K562 (cell line): ENCODE data around the gene KLF1. TPM values are rescaled to one million over a fixed set of nuclear protein-coding genes. Genes with fewer than 3 reads are reported as not detected.

Source experiments
- BMI1 ChIP-seq: fragments of 150-350 bp; IDR thresholded peaks from 2 replicates; pipeline ENCODE4 v1.6.1; 2014; ENCODE audit warnings: low read length
- CXXC5 ChIP-seq: fragments of 250-450 bp; sonication (Bioruptor Pico); IDR thresholded peaks from 2 replicates; pipeline ENCODE4 v1.8.0; 2022; ENCODE audit warnings: inconsistent platforms, mild to moderate bottlenecking, moderate library complexity
- EP400 ChIP-seq: fragments of 450-650 bp; IDR thresholded peaks from 2 replicates; pipeline ENCODE4 v1.6.1; 2017; ENCODE audit warnings: antibody characterized with exemption, mild to moderate bottlenecking, moderate library complexity
- ESRRB ChIP-seq: fragments of 250-450 bp; sonication (Bioruptor Pico); IDR thresholded peaks from 2 replicates; pipeline ENCODE4 v1.5.0; 2020; ENCODE audit warnings: mild to moderate bottlenecking, moderate library complexity, borderline replicate concordance
- HDAC2 ChIP-seq: fragments of 450-650 bp; IDR thresholded peaks from 2 replicates; pipeline ENCODE4 v1.6.1; 2016; ENCODE audit warnings: mild to moderate bottlenecking
- HSF4 ChIP-seq: fragments of 250-450 bp; sonication (Bioruptor Pico); IDR thresholded peaks from 2 replicates; pipeline ENCODE4 v2.1.2; 2022; ENCODE audit warnings: mild to moderate bottlenecking, moderate library complexity, borderline replicate concordance
- MTA1 ChIP-seq: fragments of 450-650 bp; IDR thresholded peaks from 2 replicates; pipeline ENCODE4 v1.6.1; 2017; ENCODE audit warnings: borderline replicate concordance
- NFIX ChIP-seq: fragments of 250-450 bp; sonication (Bioruptor Pico); IDR thresholded peaks from 2 replicates; pipeline ENCODE4 v1.4.0; 2020; ENCODE audit warnings: low read depth, mild to moderate bottlenecking, moderate library complexity
- NR4A1 ChIP-seq, 2 experiments: fragments of 250-450 bp in 1 of 2; fragments of 450-650 bp in 1 of 2; sonication (Bioruptor Pico) in 1 of 2; IDR thresholded peaks; 2 replicates each; pipeline versions ENCODE4 v1.4.0 to v1.6.1; 2016 to 2020; ENCODE audit warnings: mild to moderate bottlenecking in 2 of 2, missing compliant biosample characterization in 1 of 2, missing genetic modification characterization in 1 of 2, moderate library complexity in 1 of 2
- RBM34 ChIP-seq: fragments of 200-400 bp; formaldehyde crosslinking; IDR thresholded peaks from 2 replicates; pipeline ENCODE4 v1.6.1; 2018; ENCODE audit warnings: low read length, borderline replicate concordance; ENCODE audit not compliant: insufficient read depth
- RBM39 ChIP-seq: fragments of 200-400 bp; formaldehyde crosslinking; optimal IDR thresholded peaks from 2 replicates; pipeline ENCODE3; 2018; ENCODE audit warnings: low read depth, low read length
- SRSF3 ChIP-seq: fragments of 200-400 bp; formaldehyde crosslinking; IDR thresholded peaks from 2 replicates; pipeline ENCODE4 v1.6.1; 2016; ENCODE audit warnings: mild to moderate bottlenecking, low read length, moderate library complexity; ENCODE audit not compliant: insufficient read depth
- TARDBP ChIP-seq: fragments of 450-650 bp; IDR thresholded peaks from 2 replicates; pipeline ENCODE4 v1.6.1; 2016
- TOE1 ChIP-seq, 2 experiments: fragments of 450-650 bp in 1 of 2; sonication (generic) in 1 of 2; formaldehyde crosslinking in 1 of 2; IDR thresholded peaks; 2 replicates each; pipeline versions ENCODE4 v1.7.1 to v1.8.0; 2016 to 2022; ENCODE audit warnings: borderline replicate concordance in 2 of 2, mild to moderate bottlenecking in 2 of 2, antibody characterized with exemption in 1 of 2, inconsistent platforms in 1 of 2, low read depth in 1 of 2, missing genetic modification reagents in 1 of 2, moderate library complexity in 1 of 2
- U2AF1 ChIP-seq: fragments of 200-400 bp; formaldehyde crosslinking; optimal IDR thresholded peaks from 2 replicates; pipeline ENCODE3; 2017; ENCODE audit warnings: mild to moderate bottlenecking, low read depth, low read length, moderate library complexity
- ZC3H11A ChIP-seq: IDR thresholded peaks from 2 replicates; pipeline ENCODE4 v1.6.1; 2012; ENCODE audit warnings: low read depth, low read length, improper control_type of control experiment
- ZFX ChIP-seq: sonication (generic); formaldehyde crosslinking; IDR thresholded peaks from 2 replicates; pipeline ENCODE4 v1.8.0; 2022; ENCODE audit warnings: mild to moderate bottlenecking, missing genetic modification reagents, moderate library complexity
- ZNF224 ChIP-seq: sonication (generic); formaldehyde crosslinking; IDR thresholded peaks from 2 replicates; pipeline ENCODE4 v1.8.0; 2022; ENCODE audit warnings: mild to moderate bottlenecking, missing genetic modification reagents
- ZNF644 ChIP-seq: fragments of 200-800 bp; sonication (Bioruptor generic); IDR thresholded peaks from 2 replicates; pipeline ENCODE4 v1.6.1; 2016; ENCODE audit warnings: low read depth, missing genetic modification characterization, missing compliant biosample characterization
- ZNF707 ChIP-seq: fragments of 250-450 bp; sonication (Bioruptor Pico); conservative IDR thresholded peaks from 2 replicates; pipeline ENCODE4 v1.8.0; 2022; ENCODE audit warnings: inconsistent platforms, mild to moderate bottlenecking, moderate library complexity
- ZNF780A ChIP-seq: fragments of 250-450 bp; sonication (Bioruptor Pico); IDR thresholded peaks from 2 replicates; pipeline ENCODE4 v1.5.0; 2021; ENCODE audit warnings: mild to moderate bottlenecking
- ZSCAN32 ChIP-seq: fragments of 450-650 bp; formaldehyde crosslinking; IDR thresholded peaks from 2 replicates; pipeline ENCODE4 v1.4.0; 2020; ENCODE audit warnings: mild to moderate bottlenecking, moderate library complexity
- polyA plus RNA-seq, 8 experiments: library from polyadenylated mRNA; depleted of rRNA in 4 of 8; stranded (reverse) in 5 of 8; unstranded in 3 of 8; fragments of >200 nt; fragmentation: Nextera tagmentation in 2 of 8; fragmentation: Illumina TruSeq in 1 of 8; extraction: Ambion mirVana in 2 of 8; extraction: Trizol in 1 of 8; gene quantifications; 2 replicates each; pipeline versions ENCODE4 v1.2.1 to v1.2.3, GENCODE V29; 2011 to 2014; ENCODE audit warnings: inconsistent platforms in 1 of 8, missing spikeins in 1 of 8
- total RNA-seq, 7 experiments: library from RNA; depleted of rRNA in 6 of 7; stranded (reverse); fragments of >200 nt in 6 of 7; fragmentation: Illumina TruSeq in 2 of 7; extraction: Trizol in 2 of 7; gene quantifications; 2 replicates each; pipeline versions ENCODE4 v1.2.1 to v1.2.3, GENCODE V29; 2011 to 2021; ENCODE audit warnings: low replicate concordance in 1 of 7
- TF ChIP-seq, protein P1 (sequence below): fragments of 200-800 bp; sonication (Bioruptor generic); IDR thresholded peaks from 2 replicates; pipeline ENCODE4 v1.6.1; 2016; ENCODE audit warnings: missing genetic modification characterization, missing compliant biosample characterization
- TF ChIP-seq, protein P2 (sequence below): fragments of 250-450 bp; sonication (Bioruptor Pico); IDR thresholded peaks from 2 replicates; pipeline ENCODE4 v1.5.1; 2021; ENCODE audit warnings: mild to moderate bottlenecking

KLF1 gene
- total and polyA plus RNA-seq, 9 of the 15 experiments (the other 6 are each of a cell fraction or from before 2014, with no cell fraction given) = 8.4 to 163 (median 47.3) TPM

DNA sequence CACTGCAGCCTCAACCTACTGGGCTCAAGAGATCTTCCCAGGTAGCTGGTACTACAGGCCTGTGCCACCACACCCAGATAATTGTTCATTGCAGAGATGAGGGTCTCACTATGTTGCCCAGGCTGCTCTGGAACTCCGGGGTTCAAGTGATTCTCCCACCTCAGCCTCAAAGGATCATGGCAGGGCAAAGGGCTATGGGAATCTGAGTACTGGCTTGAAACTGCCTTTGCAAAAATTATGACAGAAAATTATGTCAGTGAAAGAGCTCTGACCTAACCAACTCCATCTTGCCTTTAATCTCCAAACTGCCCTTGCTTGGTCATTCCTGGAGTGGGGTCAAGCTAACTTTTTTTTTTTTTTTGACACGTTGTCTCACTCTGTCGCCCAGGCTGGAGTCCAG, 4.4 kb downstream of the KLF1 start (continued):
- TF ChIP-seq, protein P1, sequence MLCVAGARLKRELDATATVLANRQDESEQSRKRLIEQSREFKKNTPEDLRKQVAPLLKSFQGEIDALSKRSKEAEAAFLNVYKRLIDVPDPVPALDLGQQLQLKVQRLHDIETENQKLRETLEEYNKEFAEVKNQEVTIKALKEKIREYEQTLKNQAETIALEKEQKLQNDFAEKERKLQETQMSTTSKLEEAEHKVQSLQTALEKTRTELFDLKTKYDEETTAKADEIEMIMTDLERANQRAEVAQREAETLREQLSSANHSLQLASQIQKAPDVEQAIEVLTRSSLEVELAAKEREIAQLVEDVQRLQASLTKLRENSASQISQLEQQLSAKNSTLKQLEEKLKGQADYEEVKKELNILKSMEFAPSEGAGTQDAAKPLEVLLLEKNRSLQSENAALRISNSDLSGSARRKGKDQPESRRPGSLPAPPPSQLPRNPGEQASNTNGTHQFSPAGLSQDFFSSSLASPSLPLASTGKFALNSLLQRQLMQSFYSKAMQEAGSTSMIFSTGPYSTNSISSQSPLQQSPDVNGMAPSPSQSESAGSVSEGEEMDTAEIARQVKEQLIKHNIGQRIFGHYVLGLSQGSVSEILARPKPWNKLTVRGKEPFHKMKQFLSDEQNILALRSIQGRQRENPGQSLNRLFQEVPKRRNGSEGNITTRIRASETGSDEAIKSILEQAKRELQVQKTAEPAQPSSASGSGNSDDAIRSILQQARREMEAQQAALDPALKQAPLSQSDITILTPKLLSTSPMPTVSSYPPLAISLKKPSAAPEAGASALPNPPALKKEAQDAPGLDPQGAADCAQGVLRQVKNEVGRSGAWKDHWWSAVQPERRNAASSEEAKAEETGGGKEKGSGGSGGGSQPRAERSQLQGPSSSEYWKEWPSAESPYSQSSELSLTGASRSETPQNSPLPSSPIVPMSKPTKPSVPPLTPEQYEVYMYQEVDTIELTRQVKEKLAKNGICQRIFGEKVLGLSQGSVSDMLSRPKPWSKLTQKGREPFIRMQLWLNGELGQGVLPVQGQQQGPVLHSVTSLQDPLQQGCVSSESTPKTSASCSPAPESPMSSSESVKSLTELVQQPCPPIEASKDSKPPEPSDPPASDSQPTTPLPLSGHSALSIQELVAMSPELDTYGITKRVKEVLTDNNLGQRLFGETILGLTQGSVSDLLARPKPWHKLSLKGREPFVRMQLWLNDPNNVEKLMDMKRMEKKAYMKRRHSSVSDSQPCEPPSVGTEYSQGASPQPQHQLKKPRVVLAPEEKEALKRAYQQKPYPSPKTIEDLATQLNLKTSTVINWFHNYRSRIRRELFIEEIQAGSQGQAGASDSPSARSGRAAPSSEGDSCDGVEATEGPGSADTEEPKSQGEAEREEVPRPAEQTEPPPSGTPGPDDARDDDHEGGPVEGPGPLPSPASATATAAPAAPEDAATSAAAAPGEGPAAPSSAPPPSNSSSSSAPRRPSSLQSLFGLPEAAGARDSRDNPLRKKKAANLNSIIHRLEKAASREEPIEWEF = peak; percentile 66
- TF ChIP-seq BMI1 = no peak
- TF ChIP-seq NR4A1 (CRISPR knock-in tag; IDR thresholded peaks at IDR 0.05) = peak; percentile 72; the same call in 1 of the 2 replicates
- TF ChIP-seq NR4A1 (tag; IDR thresholded peaks at IDR 0.05) = peak; percentile 96
- TF ChIP-seq TARDBP = no peak
- no peak for TF ChIP-seq ESRRB
- 0 out of 2 replicates have a peak, but pooled peaks have one; percentile 20 for TF ChIP-seq ZSCAN32
- TF ChIP-seq ZC3H11A = no peak
- TF ChIP-seq EP400 = no peak
- no peak for TF ChIP-seq SRSF3
- no peak for TF ChIP-seq ZFX (CRISPR knock-in tag)
- no peak for TF ChIP-seq RBM34
- peak; percentile 83 for TF ChIP-seq CXXC5 (CRISPR knock-in tag)
- 0 out of 2 replicates have a peak, but pooled peaks have one; percentile 35 for TF ChIP-seq ZNF644 (tag)
- TF ChIP-seq ZNF707 (CRISPR knock-in tag) = peak; percentile 52; the same call in 1 of the 2 replicates
- TF ChIP-seq TOE1 (IDR thresholded peaks at IDR 0.05; ENCODE audit: borderline replicate concordance) = no peak
- no peak for TF ChIP-seq TOE1 (CRISPR knock-in tag; IDR thresholded peaks at IDR 0.05; ENCODE audit: borderline replicate concordance, low read depth)
- TF ChIP-seq U2AF1 = no peak
- TF ChIP-seq RBM39 = no peak
- TF ChIP-seq HSF4 (CRISPR knock-in tag) = peak; percentile 93
- TF ChIP-seq ZNF780A (CRISPR knock-in tag) = no peak
- TF ChIP-seq, protein P2, sequence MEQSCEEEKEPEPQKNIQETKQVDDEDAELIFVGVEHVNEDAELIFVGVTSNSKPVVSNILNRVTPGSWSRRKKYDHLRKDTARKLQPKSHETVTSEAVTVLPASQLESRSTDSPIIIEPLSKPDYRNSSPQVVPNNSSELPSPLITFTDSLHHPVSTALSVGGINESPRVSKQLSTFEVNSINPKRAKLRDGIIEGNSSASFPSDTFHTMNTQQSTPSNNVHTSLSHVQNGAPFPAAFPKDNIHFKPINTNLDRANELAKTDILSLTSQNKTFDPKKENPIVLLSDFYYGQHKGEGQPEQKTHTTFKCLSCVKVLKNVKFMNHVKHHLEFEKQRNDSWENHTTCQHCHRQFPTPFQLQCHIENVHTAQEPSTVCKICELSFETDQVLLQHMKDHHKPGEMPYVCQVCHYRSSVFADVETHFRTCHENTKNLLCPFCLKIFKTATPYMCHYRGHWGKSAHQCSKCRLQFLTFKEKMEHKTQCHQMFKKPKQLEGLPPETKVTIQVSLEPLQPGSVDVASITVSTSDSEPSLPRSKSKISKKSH (CRISPR knock-in tag) = no peak
- TF ChIP-seq ZNF224 (CRISPR knock-in tag) = no peak
- TF ChIP-seq HDAC2 = no peak
- no peak for TF ChIP-seq NFIX (CRISPR knock-in tag)
- no peak for TF ChIP-seq MTA1
